HepG2 (cell line): ENCODE data around the gene AFAP1. TPM values are rescaled to one million over a fixed set of nuclear protein-coding genes. Genes with fewer than 3 reads are reported as not detected.

Experiments
- ATAC-seq: fragments of 200-7000 bp; cut with Tn5 transposase; 3 replicates; pipeline ENCODE4 v1.9.1; 2020; ENCODE audit warnings: mild to moderate bottlenecking, moderate library complexity
- BruUV-seq: library from RNA; stranded (reverse); fragments of 400-500 nt; replicated peaks from 2 replicates; lab custom pipeline; 2021; lab: Mats Ljungman, UMichigan
- CTCF ChIA-PET: fragments of 300-600 bp; formaldehyde crosslinking; extraction: SDS; loops from one replicate; lab custom pipeline; 2021; ENCODE audit warnings: low total read pairs, inconsistent platforms, low intra/inter-chr PET ratio; lab: Yijun Ruan, JAX
- POLR2A ChIA-PET: fragments of 350-600 bp; sonication (Branson Sonifier 250); formaldehyde crosslinking; loops from one replicate; lab custom pipeline; 2020; ENCODE audit warnings: antibody characterized with exemption, inconsistent platforms; lab: Yijun Ruan, JAX
- DNase-seq: peaks from one replicate; pipeline ENCODE4 v3.0.0-alpha.2; 2015; ENCODE audit warnings: low spot score
- FAIRE-seq: peaks from 3 replicates; lab custom pipeline; 2011; peaks lifted over from hg19 to GRCh38; lab: Jason Lieb, UNC
- H2AFZ ChIP-seq: one replicate; pipeline ENCODE4 v1.6.1; 2011; ENCODE audit warnings: low read length, inconsistent platforms
- H3K27ac ChIP-seq: fragments of 300-600 bp; 3 replicates; pipeline ENCODE4 v1.8.0; 2011; ENCODE audit warnings: mixed run types, mild to moderate bottlenecking, mixed read lengths, low read length, inconsistent platforms; ENCODE audit not compliant: insufficient read depth; ENCODE audit errors: extremely low read length
- H3K27me3 ChIP-seq, 2 experiments: fragments of 200-600 bp in 1 of 2; 2 replicates in 1 of 2; 3 replicates in 1 of 2; pipeline versions ENCODE4 v1.6.0 to v1.8.0; 2011; ENCODE audit warnings: low read length in 2 of 2, mild to moderate bottlenecking in 2 of 2, moderate library complexity in 2 of 2, inconsistent platforms in 1 of 2; ENCODE audit not compliant: insufficient read depth in 2 of 2, control insufficient read depth in 1 of 2
- H3K36me3 ChIP-seq, 2 experiments: fragments of 200-600 bp in 1 of 2; replicated peaks in 1 of 2; 2 replicates in 1 of 2; 3 replicates in 1 of 2; pipeline versions ENCODE4 v1.5.1 to v1.8.0; 2011; ENCODE audit warnings: low read length in 2 of 2, inconsistent platforms in 1 of 2; ENCODE audit not compliant: insufficient read depth in 2 of 2, control insufficient read depth in 1 of 2
- H3K4me1 ChIP-seq: 2 replicates; pipeline ENCODE4 v1.5.1; 2012; ENCODE audit warnings: low read length, inconsistent platforms; ENCODE audit not compliant: insufficient read depth
- H3K4me2 ChIP-seq: 2 replicates; pipeline ENCODE4 v1.6.0; 2011; ENCODE audit warnings: low read depth, low read length, inconsistent platforms
- H3K4me3 ChIP-seq, 3 experiments: fragments of 200-600 bp in 1 of 3; sonication (generic), shearing (Covaris generic) in 1 of 3; replicated peaks in 1 of 3; 2 replicates each; pipeline ENCODE4 v1.5.1; 2011 to 2016; ENCODE audit warnings: low read length in 3 of 3, inconsistent platforms in 2 of 3, low read depth in 2 of 3, mild to moderate bottlenecking in 2 of 3, control low read depth in 1 of 3, mixed read lengths in 1 of 3; ENCODE audit not compliant: insufficient read depth in 1 of 3
- H3K79me2 ChIP-seq: one replicate; pipeline ENCODE4 v1.6.1; 2011; ENCODE audit warnings: low read length, inconsistent platforms; ENCODE audit not compliant: insufficient read depth
- H3K9ac ChIP-seq: 2 replicates; pipeline ENCODE4 v1.6.0; 2011; ENCODE audit warnings: mild to moderate bottlenecking, low read depth, low read length, inconsistent platforms; ENCODE audit not compliant: insufficient read depth
- H3K9me3 ChIP-seq: 2 replicates; pipeline ENCODE4 v1.5.1; 2012; ENCODE audit warnings: mild to moderate bottlenecking, low read length
- H4K20me1 ChIP-seq: 2 replicates; pipeline ENCODE4 v1.6.0; 2011; ENCODE audit warnings: inconsistent platforms, mild to moderate bottlenecking, low read length, moderate library complexity; ENCODE audit not compliant: insufficient read depth
- FIP1L1 ChIP-seq: fragments of 200-400 bp; formaldehyde crosslinking; IDR thresholded peaks from 2 replicates; pipeline ENCODE4 v1.6.1; 2018; ENCODE audit warnings: low read depth, mild to moderate bottlenecking, low read length, moderate library complexity, borderline replicate concordance; ENCODE audit not compliant: insufficient read depth
- JDP2 ChIP-seq: sonication (generic); formaldehyde crosslinking; IDR thresholded peaks from 2 replicates; pipeline ENCODE4 v1.8.1; 2022; ENCODE audit warnings: missing genetic modification reagents, borderline replicate concordance
- NR1H2 ChIP-seq: sonication (generic); formaldehyde crosslinking; IDR thresholded peaks from 2 replicates; pipeline ENCODE4 v1.8.1; 2022; ENCODE audit warnings: low read depth, missing genetic modification reagents, borderline replicate concordance
- RXRB ChIP-seq: IDR thresholded peaks from 2 replicates; pipeline ENCODE4 v1.6.1; 2016; ENCODE audit warnings: borderline replicate concordance, missing genetic modification reagents, missing compliant biosample characterization
- ZBED4 ChIP-seq: sonication (generic); formaldehyde crosslinking; IDR thresholded peaks from 2 replicates; pipeline ENCODE4 v1.4.0; 2020; ENCODE audit warnings: missing genetic modification reagents, borderline replicate concordance
- ZNF317 ChIP-seq: sonication (generic); formaldehyde crosslinking; IDR thresholded peaks from 2 replicates; pipeline ENCODE4 v1.5.0; 2020; ENCODE audit warnings: mild to moderate bottlenecking, missing genetic modification reagents
- ZNF878 ChIP-seq: sonication (generic); formaldehyde crosslinking; IDR thresholded peaks from 2 replicates; pipeline ENCODE4 v1.8.1; 2023; ENCODE audit warnings: mild to moderate bottlenecking, missing genetic modification reagents, moderate library complexity
- WGBS: methylation state at CpG from one replicate; pipeline ENCODE4 v1.1.6; 2017; ENCODE audit warnings: low lambda C conversion rate; 5-methylcytosine and 5-hydroxymethylcytosine counted together
- in situ Hi-C: cut with HindIII; loops from 2 replicates; pipeline ENCODE4 v1.10.0; 2017; ENCODE audit warnings: low pct_unique_long_range_greater_than_20kb; ENCODE audit not compliant: extremely low pct_ligation_motif_present
- intact Hi-C: fragments of 100-400 bp; cut with micrococcal nuclease; formaldehyde crosslinking; loops from one replicate; pipeline ENCODE4 v1.10.0; 2022; ENCODE audit not compliant: unreplicated experiment
- polyA plus RNA-seq, 8 experiments: library from polyadenylated mRNA; depleted of rRNA in 3 of 8; stranded (reverse) in 7 of 8; unstranded in 1 of 8; fragments of >200 nt; fragmentation: Illumina TruSeq in 4 of 8; extraction: Trizol in 4 of 8; gene quantifications; 2 replicates each; pipeline versions ENCODE4 v1.2.1 to v1.2.3, GENCODE V29; 2011 to 2016; ENCODE audit warnings: low read depth in 4 of 8, missing spikeins in 1 of 8, mixed read lengths in 1 of 8; ENCODE audit not compliant: insufficient read depth in 1 of 8
- total RNA-seq, 5 experiments: library from RNA; depleted of rRNA; stranded (reverse); fragments of >200 nt; fragmentation: Illumina TruSeq; extraction: Trizol; gene quantifications; 2 replicates each; pipeline ENCODE4 v1.2.3, GENCODE V29; 2016; ENCODE audit warnings: low read depth in 1 of 5
- TF ChIP-seq, protein P1 (sequence below): sonication (generic); formaldehyde crosslinking; IDR thresholded peaks from 2 replicates; pipeline ENCODE4 v1.4.0; 2020; ENCODE audit warnings: missing genetic modification reagents

AFAP1 gene
- total and polyA plus RNA-seq, 2 of the 13 experiments (the other 11 are each of a cell fraction or from before 2014, with no cell fraction given), result 2.5 TPM

- Histone ChIP-seq H3K4me2 (no peak overlapping the region), H2AFZ (no peak overlapping the region), H3K79me2 (no peaks in the 10 kb centered on the region), H3K4me3 (no peak overlapping the region), H3K9me3 (no peaks in the 10 kb centered on the region), H4K20me1 (no peaks in the 10 kb centered on the region), H3K9ac (no peak overlapping the region), H3K27ac (no peak overlapping the region), H3K4me1 (no peaks in the 10 kb centered on the region), H3K27me3 (no peaks in the 10 kb centered on the region), H3K36me3 (peaks cover 3 to 9% of the 10 kb centered on the region in 2 experiments; a peak in 2 of 5 replicates)
- no peak for DNase-seq
- POLR2A ChIA-PET, result no interaction called here
- intact Hi-C loops (no loop called here), in situ Hi-C loops (no loop called here)
- CTCF ChIA-PET, result no interaction called here
- no peak for ATAC-seq
- no peak for FAIRE-seq
- 94% methylated on average over 8 of the region's 8 CpGs for WGBS
- TF ChIP-seq FIP1L1 (no peak), ZNF317 (CRISPR knock-in tag) (no peak), JDP2 (CRISPR knock-in tag) (no peak)
- no TSS peak for BruUV-seq
These were observed 156.1 kb downstream of the AFAP1 start for GRCh38 chr4:7783541-7783940.

GRCh38 chr4:7782783-7783182 is 156.9 kb downstream of the AFAP1 start:
- CTCF ChIA-PET, result no interaction called here
- Histone ChIP-seq H3K9ac (no peak overlapping the region), H2AFZ (no peak overlapping the region), H4K20me1 (no peaks in the 10 kb centered on the region), H3K27me3 (no peaks in the 10 kb centered on the region), H3K4me1 (no peaks in the 10 kb centered on the region), H3K9me3 (no peaks in the 10 kb centered on the region), H3K4me3 (no peak overlapping the region), H3K79me2 (no peaks in the 10 kb centered on the region), H3K27ac (no peak overlapping the region), H3K36me3 (peaks cover 3 to 16% of the 10 kb centered on the region in 2 experiments; a peak in 2 of 5 replicates), H3K4me2 (no peak overlapping the region)
- POLR2A ChIA-PET, result no interaction called here
- DNase-seq (no peak), ATAC-seq (no peak), FAIRE-seq (no peak)
- intact Hi-C loops (no loop called here), in situ Hi-C loops (no loop called here)
- WGBS, result 86% methylated on average over 8 of the region's 8 CpGs
- no TSS peak for BruUV-seq
- no peak for TF ChIP-seq ZNF878 (CRISPR knock-in tag)
- TF ChIP-seq, protein P1, sequence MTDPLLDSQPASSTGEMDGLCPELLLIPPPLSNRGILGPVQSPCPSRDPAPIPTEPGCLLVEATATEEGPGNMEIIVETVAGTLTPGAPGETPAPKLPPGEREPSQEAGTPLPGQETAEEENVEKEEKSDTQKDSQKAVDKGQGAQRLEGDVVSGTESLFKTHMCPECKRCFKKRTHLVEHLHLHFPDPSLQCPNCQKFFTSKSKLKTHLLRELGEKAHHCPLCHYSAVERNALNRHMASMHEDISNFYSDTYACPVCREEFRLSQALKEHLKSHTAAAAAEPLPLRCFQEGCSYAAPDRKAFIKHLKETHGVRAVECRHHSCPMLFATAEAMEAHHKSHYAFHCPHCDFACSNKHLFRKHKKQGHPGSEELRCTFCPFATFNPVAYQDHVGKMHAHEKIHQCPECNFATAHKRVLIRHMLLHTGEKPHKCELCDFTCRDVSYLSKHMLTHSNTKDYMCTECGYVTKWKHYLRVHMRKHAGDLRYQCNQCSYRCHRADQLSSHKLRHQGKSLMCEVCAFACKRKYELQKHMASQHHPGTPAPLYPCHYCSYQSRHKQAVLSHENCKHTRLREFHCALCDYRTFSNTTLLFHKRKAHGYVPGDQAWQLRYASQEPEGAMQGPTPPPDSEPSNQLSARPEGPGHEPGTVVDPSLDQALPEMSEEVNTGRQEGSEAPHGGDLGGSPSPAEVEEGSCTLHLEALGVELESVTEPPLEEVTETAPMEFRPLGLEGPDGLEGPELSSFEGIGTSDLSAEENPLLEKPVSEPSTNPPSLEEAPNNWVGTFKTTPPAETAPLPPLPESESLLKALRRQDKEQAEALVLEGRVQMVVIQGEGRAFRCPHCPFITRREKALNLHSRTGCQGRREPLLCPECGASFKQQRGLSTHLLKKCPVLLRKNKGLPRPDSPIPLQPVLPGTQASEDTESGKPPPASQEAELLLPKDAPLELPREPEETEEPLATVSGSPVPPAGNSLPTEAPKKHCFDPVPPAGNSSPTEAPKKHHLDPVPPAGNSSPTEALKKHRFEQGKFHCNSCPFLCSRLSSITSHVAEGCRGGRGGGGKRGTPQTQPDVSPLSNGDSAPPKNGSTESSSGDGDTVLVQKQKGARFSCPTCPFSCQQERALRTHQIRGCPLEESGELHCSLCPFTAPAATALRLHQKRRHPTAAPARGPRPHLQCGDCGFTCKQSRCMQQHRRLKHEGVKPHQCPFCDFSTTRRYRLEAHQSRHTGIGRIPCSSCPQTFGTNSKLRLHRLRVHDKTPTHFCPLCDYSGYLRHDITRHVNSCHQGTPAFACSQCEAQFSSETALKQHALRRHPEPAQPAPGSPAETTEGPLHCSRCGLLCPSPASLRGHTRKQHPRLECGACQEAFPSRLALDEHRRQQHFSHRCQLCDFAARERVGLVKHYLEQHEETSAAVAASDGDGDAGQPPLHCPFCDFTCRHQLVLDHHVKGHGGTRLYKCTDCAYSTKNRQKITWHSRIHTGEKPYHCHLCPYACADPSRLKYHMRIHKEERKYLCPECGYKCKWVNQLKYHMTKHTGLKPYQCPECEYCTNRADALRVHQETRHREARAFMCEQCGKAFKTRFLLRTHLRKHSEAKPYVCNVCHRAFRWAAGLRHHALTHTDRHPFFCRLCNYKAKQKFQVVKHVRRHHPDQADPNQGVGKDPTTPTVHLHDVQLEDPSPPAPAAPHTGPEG, result no peak
- no peak for TF ChIP-seq RXRB (CRISPR knock-in tag)
- TF ChIP-seq ZBED4 (CRISPR knock-in tag), result no peak
- no peak for TF ChIP-seq NR1H2 (CRISPR knock-in tag)
